Testis (tissue), 5 donors: Measurements from ENCODE around the gene ZNF620. TPM values are rescaled to one million over a fixed set of nuclear protein-coding genes. Genes with fewer than 3 reads are reported as not detected.
A peak's percentile ranks its signal among the peaks of the same experiment; 100 is the strongest.
"Not testable (repeated sequence)": the region's sequence is repeated elsewhere in the genome, so short reads cannot be mapped to it uniquely, and the experiment has no call there.

Source experiments
- DNase-seq: peaks from one replicate; pipeline ENCODE4 v3.0.0-alpha.2; 2019
- H3K27ac ChIP-seq, 2 donors: fragments of 200-600 bp; sonication (generic); one replicate each; pipeline ENCODE4 v1.5.1; 2019
- H3K27me3 ChIP-seq: fragments of 200-600 bp; sonication (generic); one replicate; pipeline ENCODE4 v1.5.1; 2019
- H3K36me3 ChIP-seq: fragments of 200-600 bp; sonication (generic); one replicate; pipeline ENCODE4 v1.5.1; 2017; ENCODE audit warnings: low read depth; ENCODE audit errors: missing control alignments
- H3K4me1 ChIP-seq: fragments of 200-600 bp; sonication (generic); one replicate; pipeline ENCODE4 v1.5.1; 2019
- H3K4me3 ChIP-seq, 2 donors: fragments of 200-600 bp; sonication (generic); one replicate each; pipeline ENCODE4 v1.5.1; 2017 to 2019
- H3K9me3 ChIP-seq: fragments of 200-600 bp; sonication (generic); one replicate; pipeline ENCODE4 v1.5.1; 2017
- POLR2A ChIP-seq: fragments of 450-650 bp; IDR thresholded peaks from one replicate; pipeline ENCODE4 v1.6.1; 2017; ENCODE audit warnings: antibody characterized with exemption, mild to moderate bottlenecking, moderate library complexity
- WGBS, 2 donors: methylation state at CpG; one replicate each; pipeline ENCODE4 v1.1.5; 2018; 5-methylcytosine and 5-hydroxymethylcytosine counted together
- intact Hi-C: fragments of 100-400 bp; cut with DNase I; formaldehyde crosslinking; loops from one replicate; pipeline ENCODE4 v1.15.1; 2023; ENCODE audit warnings: low total_unique reads
- long read RNA-seq, 2 donors: transcript quantifications; one replicate each; lab custom pipeline, GENCODE V29; 2026
- polyA plus RNA-seq: library from polyadenylated mRNA; stranded (reverse); fragments of 350-450 nt; fragmentation: Illumina TruSeq; extraction: RNeasy Lipid Tissue Mini Kit (QIAGEN cat#74804); gene quantifications from one replicate; pipeline ENCODE4 v1.2.3, GENCODE V29; 2014; ENCODE audit warnings: low read depth, low replicate concordance; ENCODE audit not compliant: insufficient read depth
- total RNA-seq, 2 donors: library from RNA; depleted of rRNA; stranded (reverse); fragments of >200 nt; gene quantifications; one replicate each; pipeline ENCODE4 v1.2.3, GENCODE V29; 2016
- TF ChIP-seq, protein P1 (sequence below), 3 experiments: fragments of 450-650 bp in 2 of 3; fragments of 200-600 bp in 1 of 3; sonication (generic) in 1 of 3; IDR thresholded peaks; one replicate each; pipeline ENCODE4 v1.5.1; 2016 to 2019; ENCODE audit warnings: antibody characterized with exemption in 3 of 3, mild to moderate bottlenecking in 2 of 3, moderate library complexity in 1 of 3

The ZNF620 gene
- 1 to 10 TPM; 3.7 to 4.2 TPM for total RNA-seq
- polyA plus RNA-seq = 1.6 TPM
- long read RNA-seq, donor 1, partial matches to known transcripts = 0 of 2 reads
- long read RNA-seq, donor 1, other reads (novel, unspliced or antisense) = 0 of 2 reads
- long read RNA-seq, donor 2 = 0 reads

DNA sequence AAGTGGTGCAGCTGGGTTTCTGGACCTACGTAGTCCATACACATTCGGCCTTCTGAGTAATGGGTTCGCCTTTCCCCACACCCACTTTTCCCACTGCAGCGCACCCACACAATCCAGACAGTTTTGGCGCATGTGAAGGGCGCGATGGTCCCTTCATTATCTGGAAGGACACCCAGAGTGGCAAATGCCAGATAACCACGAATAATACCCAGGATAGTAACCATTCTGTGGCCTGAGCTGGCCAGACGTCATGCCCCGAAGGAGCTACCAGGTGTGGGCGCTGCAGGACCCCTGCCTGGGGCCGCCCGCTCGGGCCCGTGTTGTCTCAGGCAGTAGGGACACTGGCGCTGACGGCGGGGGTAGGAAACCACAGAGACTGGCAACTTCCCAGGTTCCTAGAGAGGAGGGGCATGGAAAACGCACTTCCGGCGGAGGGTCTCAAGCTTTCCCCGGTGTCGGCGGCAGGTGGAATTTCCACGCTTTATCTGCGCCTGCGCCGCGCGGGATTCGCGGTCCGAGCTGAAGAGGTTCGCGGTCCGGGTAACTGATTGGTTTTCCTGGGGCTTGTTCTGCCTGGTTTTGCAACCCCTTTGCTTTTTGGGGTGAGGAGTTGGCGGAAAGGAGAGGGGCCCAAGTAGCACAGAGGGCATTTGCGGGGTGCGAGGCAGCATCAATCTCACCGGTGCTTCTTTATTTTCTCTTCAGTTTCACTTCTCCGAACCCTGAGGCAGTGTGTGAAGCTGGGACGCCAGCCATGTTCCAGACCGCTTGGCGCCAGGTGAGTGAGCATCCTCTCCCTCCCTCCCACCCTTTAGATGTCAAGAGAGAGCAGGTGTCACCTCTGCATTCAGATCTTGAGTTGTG is at the start of gene ZNF620:
Gene ZNF620 (plus strand): TSS at position 441 of the 864 bp plus-strand sequence. CDS start 314 bp downstream, at position 755.
- Histone ChIP-seq H3K36me3 (no peaks in the 10 kb centered on the region), H3K27ac (peak within 1 kb of the TSS; percentile 22 to 63), H3K9me3 (no peaks in the 10 kb centered on the region), H3K4me1 (peaks cover 13% of the 10 kb centered on the region), H3K4me3 (peak within 1 kb of the TSS; percentile 63 to 71), H3K27me3 (no peaks in the 10 kb centered on the region)
- intact Hi-C loops = no loop called here
- WGBS, 2 donors = 4 to 7% methylated on average over 30 to 44 of the region's 44 CpGs
- TF ChIP-seq, protein P1, sequence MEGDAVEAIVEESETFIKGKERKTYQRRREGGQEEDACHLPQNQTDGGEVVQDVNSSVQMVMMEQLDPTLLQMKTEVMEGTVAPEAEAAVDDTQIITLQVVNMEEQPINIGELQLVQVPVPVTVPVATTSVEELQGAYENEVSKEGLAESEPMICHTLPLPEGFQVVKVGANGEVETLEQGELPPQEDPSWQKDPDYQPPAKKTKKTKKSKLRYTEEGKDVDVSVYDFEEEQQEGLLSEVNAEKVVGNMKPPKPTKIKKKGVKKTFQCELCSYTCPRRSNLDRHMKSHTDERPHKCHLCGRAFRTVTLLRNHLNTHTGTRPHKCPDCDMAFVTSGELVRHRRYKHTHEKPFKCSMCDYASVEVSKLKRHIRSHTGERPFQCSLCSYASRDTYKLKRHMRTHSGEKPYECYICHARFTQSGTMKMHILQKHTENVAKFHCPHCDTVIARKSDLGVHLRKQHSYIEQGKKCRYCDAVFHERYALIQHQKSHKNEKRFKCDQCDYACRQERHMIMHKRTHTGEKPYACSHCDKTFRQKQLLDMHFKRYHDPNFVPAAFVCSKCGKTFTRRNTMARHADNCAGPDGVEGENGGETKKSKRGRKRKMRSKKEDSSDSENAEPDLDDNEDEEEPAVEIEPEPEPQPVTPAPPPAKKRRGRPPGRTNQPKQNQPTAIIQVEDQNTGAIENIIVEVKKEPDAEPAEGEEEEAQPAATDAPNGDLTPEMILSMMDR (IDR thresholded peaks at IDR 0.05) = no peak
- no peak for TF ChIP-seq POLR2A
- DNase-seq = peak; percentile 90

GRCh38 chr3:40456279-40456939 is 49.4 kb upstream of the ZNF620 start:
- TF ChIP-seq POLR2A = no peak
- TF ChIP-seq, protein P1 (IDR thresholded peaks at IDR 0.05) = no peak
- peaks cover 25% of the 10 kb centered on the region for H3K4me1 ChIP-seq
- intact Hi-C loops = loop anchor here (10.0 kb wide), 1 partner anchor 142 kb away; no protein-coding TSS in a partner anchor
- peak overlapping the region; percentile 88 to 96 for H3K4me3 ChIP-seq
- no peak for DNase-seq
- no peaks in the 10 kb centered on the region for H3K9me3 ChIP-seq
- WGBS, 2 donors = 40 to 43% methylated on average over 29 of the region's 29 CpGs
- no peaks in the 10 kb centered on the region for H3K36me3 ChIP-seq
- H3K27me3 ChIP-seq = no peaks in the 10 kb centered on the region
- peak overlapping the region; percentile 83 to 93 for H3K27ac ChIP-seq

GRCh38 chr3:40456940-40457823 is 48.7 kb upstream of the ZNF620 start, which contains the start of gene RPL14:
Gene RPL14, plus strand, starts transcription at chr3:40457339. Its CDS starts 133 bp downstream, at chr3:40457472.
- 0% methylated on average over 41 to 76 of the region's 79 CpGs for WGBS, 2 donors
- Histone ChIP-seq H3K9me3 (no peaks in the 10 kb centered on the region), H3K4me1 (peaks cover 20% of the 10 kb centered on the region), H3K27ac (peak within 1 kb of the TSS; percentile 83 to 93), H3K27me3 (no peaks in the 10 kb centered on the region), H3K36me3 (no peaks in the 10 kb centered on the region), H3K4me3 (peak within 1 kb of the TSS; percentile 88 to 96)
- peak; percentile 71 for TF ChIP-seq POLR2A
- TF ChIP-seq, protein P1 (IDR thresholded peaks at IDR 0.05) = peak in 2 of 3 experiments; percentile 5 to 8
- peak; percentile 98 for DNase-seq
- intact Hi-C loops = loop anchor here (10.0 kb wide), 1 partner anchor 142 kb away; no protein-coding TSS in a partner anchor

GRCh38 chr3:40458473-40458872 is 47.4 kb upstream of the ZNF620 start:
- 86 to 90% methylated on average over 4 of the region's 4 CpGs for WGBS, 2 donors

DNA sequence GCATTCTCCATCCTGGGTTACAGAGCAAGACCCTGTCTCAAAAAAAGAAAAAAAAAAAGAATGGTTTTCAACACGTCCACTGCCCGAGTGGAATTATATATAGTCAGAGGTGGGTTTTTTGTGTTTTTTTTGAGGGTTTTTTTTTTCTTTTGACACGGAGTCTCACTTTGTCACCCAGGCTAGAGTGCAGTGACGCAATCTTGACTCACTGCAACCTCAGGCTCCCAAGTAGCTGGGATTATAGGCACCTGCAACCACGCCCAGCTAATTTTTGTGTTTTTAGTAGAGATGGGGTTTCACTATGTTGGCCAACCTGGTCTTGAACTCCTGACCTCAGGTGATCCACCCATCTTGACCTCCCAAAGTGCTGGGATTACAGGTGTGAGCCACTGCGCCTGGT is 45.4 kb upstream of the ZNF620 start:
- DNase-seq, H3K36me3 ChIP-seq, H3K27ac ChIP-seq, H3K4me3 ChIP-seq, intact Hi-C loops, H3K27me3 ChIP-seq, H3K9me3 ChIP-seq: not testable (repeated sequence)
- WGBS, 2 donors = 81 to 85% methylated on average over 6 of the region's 6 CpGs
- peaks cover 12% of the 10 kb centered on the region for H3K4me1 ChIP-seq

More at GRCh38 chr3:40458473-40458872, 47.4 kb upstream of the ZNF620 start:
- intact Hi-C loops = loop anchor here (10.0 kb wide), 1 partner anchor 144 kb away; no protein-coding TSS in a partner anchor
- TF ChIP-seq POLR2A = no peak
- TF ChIP-seq, protein P1 (IDR thresholded peaks at IDR 0.05) = no peak
- H3K36me3 ChIP-seq = no peaks in the 10 kb centered on the region
- no peaks in the 10 kb centered on the region for H3K9me3 ChIP-seq
- H3K27me3 ChIP-seq = no peaks in the 10 kb centered on the region
- H3K4me1 ChIP-seq = peaks cover 16% of the 10 kb centered on the region
- DNase-seq = no peak
- no peak overlapping the region for H3K27ac ChIP-seq
- H3K4me3 ChIP-seq = no peak overlapping the region
